Measurements from ENCODE around the gene ZBTB46. TPM values are rescaled to one million over a fixed set of nuclear protein-coding genes. Genes with fewer than 3 reads are reported as not detected.

ZBTB46 gene
- total RNA-seq, 1 experiment from 2014 or later: 18.9 TPM

DNA sequence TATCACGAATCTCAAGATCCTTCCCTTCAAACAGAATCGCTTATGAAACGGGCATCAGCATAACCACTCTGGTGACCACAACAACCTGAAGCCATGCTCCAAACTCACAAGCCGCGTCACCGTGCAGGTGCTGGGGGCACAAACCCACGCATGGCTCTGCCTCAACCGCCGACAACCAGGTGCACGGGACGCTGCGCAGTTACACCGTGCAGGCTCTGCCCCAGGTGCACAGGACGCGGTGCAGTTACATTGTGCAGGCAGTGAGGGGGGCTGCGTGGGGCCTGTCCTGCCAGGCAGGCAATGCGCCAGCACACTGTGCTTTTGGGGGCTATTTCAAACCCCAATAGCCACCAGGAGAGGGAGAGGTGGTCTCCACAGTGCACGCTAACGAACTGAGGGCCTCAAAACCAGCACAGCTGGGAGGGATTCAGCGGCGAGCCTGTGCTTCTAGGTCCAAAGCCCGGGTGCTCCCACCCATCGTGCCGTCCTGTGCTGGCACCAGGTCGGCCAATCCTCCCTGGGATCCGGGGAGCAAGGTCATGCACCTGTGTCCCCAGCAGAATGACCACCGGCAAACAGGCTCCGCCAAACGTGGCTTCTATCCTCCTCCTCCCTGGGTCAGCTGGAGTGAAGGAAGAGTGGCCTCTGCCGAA lies 35.8 kb downstream of the ZBTB46 start:
- Mint-ChIP-seq H3K36me3 (no peaks in the 10 kb centered on the region), H3K4me1 (peaks cover 7% of the 10 kb centered on the region), H3K4me3 (no peak overlapping the region), H3K9me3 (no peaks in the 10 kb centered on the region), H3K27me3 (ENCODE audit: low read depth) (no peaks in the 10 kb centered on the region), H3K27ac (peak overlapping the region; percentile 78; the same call in 1 of the 2 replicates)
- no peak for TF ChIP-seq NFE2L1 (CRISPR knock-in tag; IDR thresholded peaks at IDR 0.05)
- TF ChIP-seq CREB1 (CRISPR knock-in tag; IDR thresholded peaks at IDR 0.05): no peak
- TF ChIP-seq MAX (CRISPR knock-in tag; IDR thresholded peaks at IDR 0.05): no peak
- TF ChIP-seq ZNF512 (CRISPR knock-in tag; IDR thresholded peaks at IDR 0.05; ENCODE audit: borderline replicate concordance): no peak
- no peak for TF ChIP-seq IRF2 (CRISPR knock-in tag; IDR thresholded peaks at IDR 0.05; ENCODE audit: borderline replicate concordance, low read depth)
- TF ChIP-seq, protein P1, sequence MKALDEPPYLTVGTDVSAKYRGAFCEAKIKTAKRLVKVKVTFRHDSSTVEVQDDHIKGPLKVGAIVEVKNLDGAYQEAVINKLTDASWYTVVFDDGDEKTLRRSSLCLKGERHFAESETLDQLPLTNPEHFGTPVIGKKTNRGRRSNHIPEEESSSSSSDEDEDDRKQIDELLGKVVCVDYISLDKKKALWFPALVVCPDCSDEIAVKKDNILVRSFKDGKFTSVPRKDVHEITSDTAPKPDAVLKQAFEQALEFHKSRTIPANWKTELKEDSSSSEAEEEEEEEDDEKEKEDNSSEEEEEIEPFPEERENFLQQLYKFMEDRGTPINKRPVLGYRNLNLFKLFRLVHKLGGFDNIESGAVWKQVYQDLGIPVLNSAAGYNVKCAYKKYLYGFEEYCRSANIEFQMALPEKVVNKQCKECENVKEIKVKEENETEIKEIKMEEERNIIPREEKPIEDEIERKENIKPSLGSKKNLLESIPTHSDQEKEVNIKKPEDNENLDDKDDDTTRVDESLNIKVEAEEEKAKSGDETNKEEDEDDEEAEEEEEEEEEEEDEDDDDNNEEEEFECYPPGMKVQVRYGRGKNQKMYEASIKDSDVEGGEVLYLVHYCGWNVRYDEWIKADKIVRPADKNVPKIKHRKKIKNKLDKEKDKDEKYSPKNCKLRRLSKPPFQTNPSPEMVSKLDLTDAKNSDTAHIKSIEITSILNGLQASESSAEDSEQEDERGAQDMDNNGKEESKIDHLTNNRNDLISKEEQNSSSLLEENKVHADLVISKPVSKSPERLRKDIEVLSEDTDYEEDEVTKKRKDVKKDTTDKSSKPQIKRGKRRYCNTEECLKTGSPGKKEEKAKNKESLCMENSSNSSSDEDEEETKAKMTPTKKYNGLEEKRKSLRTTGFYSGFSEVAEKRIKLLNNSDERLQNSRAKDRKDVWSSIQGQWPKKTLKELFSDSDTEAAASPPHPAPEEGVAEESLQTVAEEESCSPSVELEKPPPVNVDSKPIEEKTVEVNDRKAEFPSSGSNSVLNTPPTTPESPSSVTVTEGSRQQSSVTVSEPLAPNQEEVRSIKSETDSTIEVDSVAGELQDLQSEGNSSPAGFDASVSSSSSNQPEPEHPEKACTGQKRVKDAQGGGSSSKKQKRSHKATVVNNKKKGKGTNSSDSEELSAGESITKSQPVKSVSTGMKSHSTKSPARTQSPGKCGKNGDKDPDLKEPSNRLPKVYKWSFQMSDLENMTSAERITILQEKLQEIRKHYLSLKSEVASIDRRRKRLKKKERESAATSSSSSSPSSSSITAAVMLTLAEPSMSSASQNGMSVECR (CRISPR knock-in tag; IDR thresholded peaks at IDR 0.05; ENCODE audit: borderline replicate concordance): no peak
- no peak for ATAC-seq
- POLR2A ChIA-PET: no interaction called here
- no peak for DNase-seq (ENCODE audit: low spot score)
- CTCF ChIA-PET: interaction anchor here (1.4 to 3.8 kb wide), 4 partner anchors 9 to 139 kb away, joined by 3 to 32 read pairs (median 6); no protein-coding TSS in a partner anchor

GRCh38 chr20:63794614-63795013 lies 36.5 kb downstream of the ZBTB46 start:
- H3K4me3 Mint-ChIP-seq: no peak overlapping the region
- H3K9me3 Mint-ChIP-seq: no peaks in the 10 kb centered on the region
- TF ChIP-seq ZNF423 (CRISPR knock-in tag; IDR thresholded peaks at IDR 0.05): no peak
- no peak for TF ChIP-seq FOXK1 (CRISPR knock-in tag; IDR thresholded peaks at IDR 0.05)
- no peak for TF ChIP-seq MAX (CRISPR knock-in tag; IDR thresholded peaks at IDR 0.05)
- ChIA-PET CTCF (interaction anchor here (0.7 to 3.8 kb wide), 5 partner anchors 8 to 736 kb away, joined by 3 to 32 read pairs (median 5); no protein-coding TSS in a partner anchor), POLR2A (no interaction called here)
- H3K27me3 Mint-ChIP-seq (ENCODE audit: low read depth): no peaks in the 10 kb centered on the region
- DNase-seq (ENCODE audit: low spot score): no peak
- peaks cover 7% of the 10 kb centered on the region for H3K4me1 Mint-ChIP-seq
- H3K36me3 Mint-ChIP-seq: no peaks in the 10 kb centered on the region
- no peak overlapping the region for H3K27ac Mint-ChIP-seq
- ATAC-seq: no peak

GRCh38 chr20:63792866-63793265 lies 38.2 kb downstream of the ZBTB46 start:
- CTCF ChIA-PET: interaction anchor here (1.3 to 3.8 kb wide), 4 partner anchors 9 to 181 kb away, joined by 4 to 32 read pairs (median 4); no protein-coding TSS in a partner anchor
- Mint-ChIP-seq H3K9me3 (no peaks in the 10 kb centered on the region), H3K36me3 (no peaks in the 10 kb centered on the region), H3K27ac (no peak overlapping the region), H3K4me1 (peaks cover 7% of the 10 kb centered on the region), H3K27me3 (ENCODE audit: low read depth) (no peaks in the 10 kb centered on the region), H3K4me3 (no peak overlapping the region)
- no peak for DNase-seq (ENCODE audit: low spot score)
- no peak for ATAC-seq
- POLR2A ChIA-PET: no interaction called here
- TF ChIP-seq ZNF423 (CRISPR knock-in tag; IDR thresholded peaks at IDR 0.05) (no peak), ZNF317 (CRISPR knock-in tag; IDR thresholded peaks at IDR 0.05; ENCODE audit: borderline replicate concordance, low read depth) (no peak), CREB1 (CRISPR knock-in tag; IDR thresholded peaks at IDR 0.05) (no peak), IRF2 (CRISPR knock-in tag; IDR thresholded peaks at IDR 0.05; ENCODE audit: borderline replicate concordance, low read depth) (no peak), FOXJ3 (CRISPR knock-in tag; IDR thresholded peaks at IDR 0.05; ENCODE audit: borderline replicate concordance) (no peak), AFF4 (CRISPR knock-in tag; IDR thresholded peaks at IDR 0.05; ENCODE audit: borderline replicate concordance) (no peak), ZNF512 (CRISPR knock-in tag; IDR thresholded peaks at IDR 0.05; ENCODE audit: borderline replicate concordance) (no peak), NR1H2 (CRISPR knock-in tag; IDR thresholded peaks at IDR 0.05) (no peak), NR3C1 (CRISPR knock-in tag; conservative IDR thresholded peaks at IDR 0.05; ENCODE audit: low read depth) (no peak)
- TF ChIP-seq, protein P2, sequence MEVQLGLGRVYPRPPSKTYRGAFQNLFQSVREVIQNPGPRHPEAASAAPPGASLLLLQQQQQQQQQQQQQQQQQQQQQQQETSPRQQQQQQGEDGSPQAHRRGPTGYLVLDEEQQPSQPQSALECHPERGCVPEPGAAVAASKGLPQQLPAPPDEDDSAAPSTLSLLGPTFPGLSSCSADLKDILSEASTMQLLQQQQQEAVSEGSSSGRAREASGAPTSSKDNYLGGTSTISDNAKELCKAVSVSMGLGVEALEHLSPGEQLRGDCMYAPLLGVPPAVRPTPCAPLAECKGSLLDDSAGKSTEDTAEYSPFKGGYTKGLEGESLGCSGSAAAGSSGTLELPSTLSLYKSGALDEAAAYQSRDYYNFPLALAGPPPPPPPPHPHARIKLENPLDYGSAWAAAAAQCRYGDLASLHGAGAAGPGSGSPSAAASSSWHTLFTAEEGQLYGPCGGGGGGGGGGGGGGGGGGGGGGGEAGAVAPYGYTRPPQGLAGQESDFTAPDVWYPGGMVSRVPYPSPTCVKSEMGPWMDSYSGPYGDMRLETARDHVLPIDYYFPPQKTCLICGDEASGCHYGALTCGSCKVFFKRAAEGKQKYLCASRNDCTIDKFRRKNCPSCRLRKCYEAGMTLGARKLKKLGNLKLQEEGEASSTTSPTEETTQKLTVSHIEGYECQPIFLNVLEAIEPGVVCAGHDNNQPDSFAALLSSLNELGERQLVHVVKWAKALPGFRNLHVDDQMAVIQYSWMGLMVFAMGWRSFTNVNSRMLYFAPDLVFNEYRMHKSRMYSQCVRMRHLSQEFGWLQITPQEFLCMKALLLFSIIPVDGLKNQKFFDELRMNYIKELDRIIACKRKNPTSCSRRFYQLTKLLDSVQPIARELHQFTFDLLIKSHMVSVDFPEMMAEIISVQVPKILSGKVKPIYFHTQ (CRISPR knock-in tag; IDR thresholded peaks at IDR 0.05): no peak
